ENCODE measurements around the gene ACOXL. TPM values are rescaled to one million over a fixed set of nuclear protein-coding genes. Genes with fewer than 3 reads are reported as not detected.

Gene ACOXL
- total RNA-seq, 1 donor from 2014 or later, result 1.1 TPM

GRCh38 chr2:110813896-110814295, 81.5 kb downstream of the ACOXL start:
- no peaks in the 10 kb centered on the region for H3K9me3 Mint-ChIP-seq
- intact Hi-C loops (cut with micrococcal nuclease), result loop anchor here (2.0 kb wide), 1 partner anchor 237 kb away; no protein-coding TSS in a partner anchor

GRCh38 chr2:110815938-110816337, 83.6 kb downstream of the ACOXL start:
- peaks cover 34% of the 10 kb centered on the region for H3K4me1 Mint-ChIP-seq (ENCODE audit: low read depth)
- H3K27me3 Mint-ChIP-seq (ENCODE audit: insufficient read depth), result peaks cover 45% of the 10 kb centered on the region
- intact Hi-C loops (cut with micrococcal nuclease), result no loop called here
- no peaks in the 10 kb centered on the region for H3K36me3 Mint-ChIP-seq (ENCODE audit: low read depth)
- no peak overlapping the region for H3K27ac Mint-ChIP-seq
- no peak overlapping the region for H3K4me3 Mint-ChIP-seq
- no peak for DNase-seq (ENCODE audit: low spot score)
- H3K9me3 Mint-ChIP-seq, result no peaks in the 10 kb centered on the region

More at GRCh38 chr2:110813896-110814295, 81.5 kb downstream of the ACOXL start:
- Mint-ChIP-seq H3K27me3 (ENCODE audit: insufficient read depth) (peaks cover 36% of the 10 kb centered on the region), H3K4me1 (ENCODE audit: low read depth) (peaks cover 28% of the 10 kb centered on the region), H3K27ac (no peak overlapping the region), H3K4me3 (no peak overlapping the region), H3K36me3 (ENCODE audit: low read depth) (peaks cover 1% of the 10 kb centered on the region)
- no peak for DNase-seq (ENCODE audit: low spot score)

GRCh38 chr2:110816404-110817365, 84.3 kb downstream of the ACOXL start:
- H3K9me3 Mint-ChIP-seq, result no peaks in the 10 kb centered on the region
- no peak overlapping the region for H3K4me3 Mint-ChIP-seq
- H3K4me1 Mint-ChIP-seq (ENCODE audit: low read depth), result peaks cover 29% of the 10 kb centered on the region
- no peak overlapping the region for H3K27ac Mint-ChIP-seq
- intact Hi-C loops (cut with micrococcal nuclease), result no loop called here
- H3K36me3 Mint-ChIP-seq (ENCODE audit: low read depth), result no peaks in the 10 kb centered on the region
- no peak for DNase-seq (ENCODE audit: low spot score)
- H3K27me3 Mint-ChIP-seq (ENCODE audit: insufficient read depth), result peaks cover 48% of the 10 kb centered on the region

- Mint-ChIP-seq H3K27ac (no peak overlapping the region), H3K36me3 (ENCODE audit: low read depth) (no peaks in the 10 kb centered on the region), H3K4me3 (no peak overlapping the region), H3K27me3 (ENCODE audit: insufficient read depth) (peaks cover 56% of the 10 kb centered on the region), H3K9me3 (peaks cover 4% of the 10 kb centered on the region), H3K4me1 (ENCODE audit: low read depth) (peaks cover 7% of the 10 kb centered on the region)
- intact Hi-C loops (cut with micrococcal nuclease), result no loop called here
- DNase-seq (ENCODE audit: low spot score), result no peak
Measured at GRCh38 chr2:110818767-110819481, 86.6 kb downstream of the ACOXL start.

- H3K36me3 Mint-ChIP-seq (ENCODE audit: low read depth), result no peaks in the 10 kb centered on the region
- no peak overlapping the region for H3K4me3 Mint-ChIP-seq
- H3K27me3 Mint-ChIP-seq (ENCODE audit: insufficient read depth), result peaks cover 59% of the 10 kb centered on the region
- H3K27ac Mint-ChIP-seq, result no peak overlapping the region
- H3K4me1 Mint-ChIP-seq (ENCODE audit: low read depth), result peaks cover 6% of the 10 kb centered on the region
- DNase-seq (ENCODE audit: low spot score), result no peak
- H3K9me3 Mint-ChIP-seq, result peaks cover 12% of the 10 kb centered on the region
- intact Hi-C loops (cut with micrococcal nuclease), result no loop called here
Measured at GRCh38 chr2:110819711-110820110, 87.3 kb downstream of the ACOXL start.

GRCh38 chr2:110820128-110820527, 87.8 kb downstream of the ACOXL start:
- Mint-ChIP-seq H3K9me3 (peaks cover 16% of the 10 kb centered on the region), H3K4me3 (no peak overlapping the region), H3K27ac (no peak overlapping the region), H3K4me1 (ENCODE audit: low read depth) (peaks cover 6% of the 10 kb centered on the region), H3K27me3 (ENCODE audit: insufficient read depth) (peaks cover 60% of the 10 kb centered on the region), H3K36me3 (ENCODE audit: low read depth) (no peaks in the 10 kb centered on the region)
- intact Hi-C loops (cut with micrococcal nuclease), result no loop called here
- DNase-seq (ENCODE audit: low spot score), result no peak

- peaks cover 16% of the 10 kb centered on the region for H3K4me1 Mint-ChIP-seq (ENCODE audit: low read depth)
Measured at GRCh38 chr2:110823165-110823564, 90.8 kb downstream of the ACOXL start.

GRCh38 chr2:110827511-110827910, 95.1 kb downstream of the ACOXL start:
- H3K27me3 Mint-ChIP-seq (ENCODE audit: insufficient read depth), result peaks cover 58% of the 10 kb centered on the region
- no peaks in the 10 kb centered on the region for H3K36me3 Mint-ChIP-seq (ENCODE audit: low read depth)
- H3K27ac Mint-ChIP-seq, result no peak overlapping the region
- H3K4me3 Mint-ChIP-seq, result no peak overlapping the region
- peaks cover 9% of the 10 kb centered on the region for H3K4me1 Mint-ChIP-seq (ENCODE audit: low read depth)
- peaks cover 19% of the 10 kb centered on the region for H3K9me3 Mint-ChIP-seq
- intact Hi-C loops (cut with micrococcal nuclease), result no loop called here
- no peak for DNase-seq (ENCODE audit: low spot score)

More at GRCh38 chr2:110823165-110823564, 90.8 kb downstream of the ACOXL start:
- Mint-ChIP-seq H3K27ac (no peak overlapping the region), H3K27me3 (ENCODE audit: insufficient read depth) (peaks cover 70% of the 10 kb centered on the region), H3K36me3 (ENCODE audit: low read depth) (no peaks in the 10 kb centered on the region), H3K4me3 (no peak overlapping the region), H3K9me3 (peaks cover 19% of the 10 kb centered on the region)
- intact Hi-C loops (cut with micrococcal nuclease), result no loop called here
- no peak for DNase-seq (ENCODE audit: low spot score)

- intact Hi-C loops (cut with micrococcal nuclease), result no loop called here
- Mint-ChIP-seq H3K9me3 (peaks cover 19% of the 10 kb centered on the region), H3K36me3 (ENCODE audit: low read depth) (no peaks in the 10 kb centered on the region), H3K27ac (no peak overlapping the region), H3K27me3 (ENCODE audit: insufficient read depth) (peaks cover 57% of the 10 kb centered on the region), H3K4me3 (no peak overlapping the region), H3K4me1 (ENCODE audit: low read depth) (peaks cover 9% of the 10 kb centered on the region)
- no peak for DNase-seq (ENCODE audit: low spot score)
Measured at GRCh38 chr2:110828330-110828729, 96.0 kb downstream of the ACOXL start.

GRCh38 chr2:110829413-110830146, 97.2 kb downstream of the ACOXL start:
- Mint-ChIP-seq H3K4me3 (no peak overlapping the region), H3K27ac (no peak overlapping the region), H3K9me3 (peaks cover 8% of the 10 kb centered on the region), H3K27me3 (ENCODE audit: insufficient read depth) (peaks cover 59% of the 10 kb centered on the region), H3K36me3 (ENCODE audit: low read depth) (no peaks in the 10 kb centered on the region), H3K4me1 (ENCODE audit: low read depth) (peaks cover 9% of the 10 kb centered on the region)
- intact Hi-C loops (cut with micrococcal nuclease), result loop anchor here (2.0 kb wide), 1 partner anchor 21 kb away; no protein-coding TSS in a partner anchor
- DNase-seq (ENCODE audit: low spot score), result no peak

- intact Hi-C loops (cut with micrococcal nuclease), result no loop called here
- H3K9me3 Mint-ChIP-seq, result no peaks in the 10 kb centered on the region
- no peak overlapping the region for H3K27ac Mint-ChIP-seq
- H3K4me1 Mint-ChIP-seq (ENCODE audit: low read depth), result peaks cover under 1% of the 10 kb centered on the region
- no peak for DNase-seq (ENCODE audit: low spot score)
- peaks cover 44% of the 10 kb centered on the region for H3K27me3 Mint-ChIP-seq (ENCODE audit: insufficient read depth)
- no peaks in the 10 kb centered on the region for H3K36me3 Mint-ChIP-seq (ENCODE audit: low read depth)
- no peak overlapping the region for H3K4me3 Mint-ChIP-seq
Measured at GRCh38 chr2:110832740-110833139, 100.4 kb downstream of the ACOXL start.

- Mint-ChIP-seq H3K9me3 (no peaks in the 10 kb centered on the region), H3K27ac (no peak overlapping the region), H3K36me3 (ENCODE audit: low read depth) (no peaks in the 10 kb centered on the region), H3K27me3 (ENCODE audit: insufficient read depth) (peaks cover 37% of the 10 kb centered on the region), H3K4me1 (ENCODE audit: low read depth) (peaks cover 8% of the 10 kb centered on the region), H3K4me3 (no peak overlapping the region)
- DNase-seq (ENCODE audit: low spot score), result no peak
- intact Hi-C loops (cut with micrococcal nuclease), result no loop called here
Measured at GRCh38 chr2:110834134-110834827, 101.9 kb downstream of the ACOXL start.

Data from activated T-helper 1 cell treated with anti-CD3 and anti-CD28 coated beads, Interleukin-12 subunit alpha, Interleukin-12 subunit beta, Interleukin-2, Interleukin-4 antibody, amounts not matched to agents 30 ng/mL and 10 ng/mL and 1 ng/mL, durations not matched to agents 14 hours and 24 hours and 36 hours (primary cell).